Keratinocyte (primary cell): ENCODE data around the gene CMIP. TPM values are rescaled to one million over a fixed set of nuclear protein-coding genes. Genes with fewer than 3 reads are reported as not detected.

Source experiments
- DNase-seq: peaks from one replicate; pipeline ENCODE4 v3.0.0-alpha.2; 2011; ENCODE audit warnings: low read depth, missing footprints, low spot score
- FAIRE-seq: peaks from 2 replicates; lab custom pipeline; 2011; peaks lifted over from hg19 to GRCh38; lab: Jason Lieb, UNC
- H2AFZ ChIP-seq: 2 replicates; pipeline ENCODE4 v1.6.0; 2012; ENCODE audit warnings: low read length, control low read depth, inconsistent platforms; ENCODE audit not compliant: control insufficient read depth
- H3K27ac ChIP-seq: 2 replicates; pipeline ENCODE4 v1.5.1; 2011; ENCODE audit warnings: low read length; ENCODE audit not compliant: control insufficient read depth, insufficient read depth
- H3K27me3 ChIP-seq: 3 replicates; pipeline ENCODE4 v1.6.0; 2011; ENCODE audit warnings: low read length; ENCODE audit not compliant: control insufficient read depth, insufficient read depth; ENCODE audit errors: extremely low read depth
- H3K36me3 ChIP-seq, 2 experiments: 2 replicates in 1 of 2; 3 replicates in 1 of 2; pipeline ENCODE4 v1.5.1; 2011; ENCODE audit warnings: low read length in 2 of 2, mild to moderate bottlenecking in 1 of 2; ENCODE audit not compliant: control insufficient read depth in 2 of 2, insufficient read depth in 2 of 2; ENCODE audit errors: extremely low read depth in 1 of 2
- H3K4me1 ChIP-seq: 3 replicates; pipeline ENCODE4 v1.5.1; 2011; ENCODE audit warnings: low read length; ENCODE audit not compliant: control insufficient read depth, insufficient read depth; ENCODE audit errors: extremely low read depth
- H3K4me2 ChIP-seq: 3 replicates; pipeline ENCODE4 v1.6.0; 2011; ENCODE audit warnings: low read depth, low read length; ENCODE audit not compliant: control insufficient read depth, insufficient read depth; ENCODE audit errors: extremely low read depth
- H3K4me3 ChIP-seq, 3 experiments: fragments of 200-600 bp in 1 of 3; sonication (generic) in 1 of 3; 2 replicates in 2 of 3; 3 replicates in 1 of 3; pipeline ENCODE4 v1.5.1; 2011 to 2016; ENCODE audit warnings: low read length in 3 of 3, mild to moderate bottlenecking in 3 of 3, control low read depth in 2 of 3, inconsistent platforms in 1 of 3, low read depth in 1 of 3, mixed read lengths in 1 of 3, mixed run types in 1 of 3, moderate library complexity in 1 of 3; ENCODE audit not compliant: control insufficient read depth in 2 of 3, insufficient read depth in 2 of 3; ENCODE audit errors: extremely low read depth in 1 of 3
- H3K79me2 ChIP-seq: 2 replicates; pipeline ENCODE4 v1.6.0; 2012; ENCODE audit warnings: low read length; ENCODE audit not compliant: control insufficient read depth, insufficient read depth
- H3K9ac ChIP-seq: 3 replicates; pipeline ENCODE4 v1.6.0; 2011; ENCODE audit warnings: low read length; ENCODE audit not compliant: control insufficient read depth, insufficient read depth; ENCODE audit errors: extremely low read depth
- H3K9me1 ChIP-seq: 3 replicates; pipeline ENCODE4 v1.6.0; 2011; ENCODE audit warnings: low read length; ENCODE audit not compliant: control insufficient read depth, insufficient read depth; ENCODE audit errors: extremely low read depth
- H3K9me3 ChIP-seq: 2 replicates; pipeline ENCODE4 v1.5.1; 2012; ENCODE audit warnings: low read depth, low read length; ENCODE audit not compliant: control insufficient read depth
- H4K20me1 ChIP-seq: 3 replicates; pipeline ENCODE4 v1.6.0; 2011; ENCODE audit warnings: low read length; ENCODE audit not compliant: control insufficient read depth, insufficient read depth; ENCODE audit errors: extremely low read depth
- CTCF ChIP-seq, 3 experiments: IDR thresholded peaks in 1 of 3; conservative IDR thresholded peaks in 1 of 3; optimal IDR thresholded peaks in 1 of 3; 2 replicates in 2 of 3; 3 replicates in 1 of 3; pipeline versions ENCODE3 to v1.5.1; 2011; ENCODE audit warnings: low read length in 3 of 3, mild to moderate bottlenecking in 3 of 3, moderate library complexity in 2 of 3, control low read depth in 1 of 3, inconsistent platforms in 1 of 3; ENCODE audit not compliant: insufficient read depth in 2 of 3; ENCODE audit errors: extremely low read depth in 1 of 3
- EZH2 ChIP-seq: IDR thresholded peaks from one replicate; pipeline ENCODE4 v1.6.1; 2012; ENCODE audit warnings: inconsistent platforms, mild to moderate bottlenecking, low read length, moderate library complexity
- dilution Hi-C: fragments of 300-500 bp; cut with MboI; formaldehyde crosslinking; loops from one replicate; pipeline ENCODE4 v1.7.0; 2020; ENCODE audit warnings: low sequenced_read_pairs; ENCODE audit not compliant: extremely low pct_ligation_motif_present
- polyA plus RNA-seq, 5 experiments: library from polyadenylated mRNA; depleted of rRNA in 3 of 5; stranded (reverse) in 3 of 5; stranded (forward) in 1 of 5; unstranded in 1 of 5; fragments of >200 nt; gene quantifications; 1 replicate in 1 of 5; 2 replicates in 3 of 5; 3 replicates in 1 of 5; pipeline versions ENCODE4 v1.2.1 to v1.2.3, GENCODE V29; 2011 to 2012; ENCODE audit warnings: missing spikeins in 2 of 5, low read depth in 1 of 5, low replicate concordance in 1 of 5

The CMIP gene
- polyA plus RNA-seq, 1 donor (not counting 4 experiments of a cell fraction or from before 2014, with no cell fraction given): 5.0 TPM

DNA sequence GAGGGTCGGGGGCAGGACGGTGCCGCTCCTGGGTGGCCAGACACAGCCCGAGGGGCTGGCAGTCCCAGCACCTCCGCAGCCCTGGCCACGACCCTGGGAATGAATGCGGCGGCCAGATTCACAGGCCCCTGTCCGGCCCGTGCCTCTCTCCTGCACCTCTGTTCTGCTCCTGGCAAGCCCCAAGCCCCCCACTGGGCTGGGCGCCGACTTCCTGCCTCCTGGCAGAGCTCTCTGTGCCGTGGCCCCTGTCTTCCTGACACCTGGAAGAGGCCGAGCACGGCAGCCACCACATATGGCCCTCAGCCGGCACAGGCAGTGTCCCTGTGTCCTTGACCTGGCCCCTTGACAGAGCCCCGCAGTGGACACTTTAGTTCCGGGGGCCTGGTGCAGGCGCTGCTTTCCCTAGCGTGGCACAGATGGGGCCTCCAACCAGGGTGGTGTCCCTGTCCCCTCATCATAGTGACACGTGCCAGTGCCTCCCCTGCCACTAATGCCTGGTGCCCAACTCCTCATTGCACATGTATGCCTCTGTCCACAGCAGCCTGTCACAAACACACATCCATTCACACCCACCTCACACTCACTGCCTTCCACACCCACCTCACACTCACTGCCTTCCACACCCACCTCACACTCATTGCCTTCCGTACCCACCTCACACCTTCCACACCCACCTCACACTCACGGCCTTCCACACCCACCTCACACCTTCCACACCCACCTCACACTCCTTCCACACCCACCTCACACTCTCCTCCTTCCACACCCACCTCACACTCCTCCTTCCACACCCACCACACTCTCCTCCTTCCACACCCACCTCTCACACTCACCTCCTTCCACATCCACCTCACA, 223.9 kb downstream of the CMIP start:
- H3K9me1 ChIP-seq: no peaks in the 10 kb centered on the region
- no peak overlapping the region for H3K9ac ChIP-seq
- H4K20me1 ChIP-seq: no peaks in the 10 kb centered on the region
- dilution Hi-C loops: no loop called here
- no peak for FAIRE-seq
- no peak for DNase-seq
- no peaks in the 10 kb centered on the region for H3K79me2 ChIP-seq
- no peaks in the 10 kb centered on the region for H3K9me3 ChIP-seq
- H3K4me3 ChIP-seq: no peak overlapping the region
- TF ChIP-seq CTCF (optimal IDR thresholded peaks at IDR 0.05 in 1 of 3, IDR thresholded peaks at IDR 0.05 in 1 of 3, conservative IDR thresholded peaks at IDR 0.05 in 1 of 3; ENCODE audit: extremely low read depth in 1 of 3, insufficient read depth in 2 of 3, low read length in 3 of 3): no peak
- no peak for TF ChIP-seq EZH2
- no peaks in the 10 kb centered on the region for H3K27me3 ChIP-seq
- peaks cover 37 to 53% of the 10 kb centered on the region in 2 experiments for H3K36me3 ChIP-seq
- no peaks in the 10 kb centered on the region for H3K4me1 ChIP-seq
- no peak overlapping the region for H2AFZ ChIP-seq
- H3K27ac ChIP-seq: no peak overlapping the region
- H3K4me2 ChIP-seq: no peak overlapping the region

DNA sequence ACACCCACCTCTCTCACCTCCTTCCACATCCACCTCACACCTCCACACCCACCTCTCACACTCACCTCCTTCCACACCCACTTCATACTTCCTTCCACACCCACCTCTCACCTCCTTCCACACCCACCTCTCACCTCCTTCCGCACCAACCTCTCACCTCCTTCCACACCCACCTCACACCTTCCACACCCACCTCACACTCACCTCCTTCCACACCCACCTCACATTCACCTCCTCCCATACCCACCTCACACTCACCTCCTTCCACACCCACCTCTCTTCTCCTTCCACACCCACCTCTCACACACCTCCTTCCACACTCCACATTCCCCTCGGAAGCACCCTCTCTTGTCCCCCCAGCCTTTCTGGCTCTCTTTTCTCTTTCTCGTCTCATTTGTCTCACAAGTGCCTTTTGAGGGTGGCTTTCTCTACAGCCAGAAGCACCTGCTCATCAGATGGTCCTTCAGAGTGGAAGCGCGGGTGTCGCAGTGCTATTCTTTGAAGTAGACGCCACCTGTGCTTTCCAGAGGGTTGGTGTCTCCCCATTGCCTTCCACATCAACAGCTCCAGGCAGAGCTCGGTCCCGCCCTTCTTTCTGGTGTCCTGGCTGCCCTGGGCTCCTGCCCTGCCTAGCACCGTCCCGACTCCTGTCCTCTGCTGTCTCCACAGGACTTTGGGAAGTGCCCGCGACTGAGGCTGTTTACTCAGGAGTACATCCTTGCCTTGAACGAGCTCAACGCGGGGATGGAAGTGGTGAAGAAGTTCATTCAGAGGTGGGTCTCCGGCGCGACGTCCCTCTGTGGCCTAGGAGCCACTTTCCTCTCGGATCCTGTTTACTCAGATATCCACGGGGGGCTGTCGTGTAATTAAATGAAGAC, 225.1 kb downstream of the CMIP start:
- H2AFZ ChIP-seq: no peak overlapping the region
- no peak overlapping the region for H3K4me3 ChIP-seq
- no peak overlapping the region for H3K4me2 ChIP-seq
- no peaks in the 10 kb centered on the region for H3K9me3 ChIP-seq
- no peaks in the 10 kb centered on the region for H3K79me2 ChIP-seq
- H3K27me3 ChIP-seq: no peaks in the 10 kb centered on the region
- FAIRE-seq: no peak
- H4K20me1 ChIP-seq: no peaks in the 10 kb centered on the region
- H3K27ac ChIP-seq: no peak overlapping the region
- H3K4me1 ChIP-seq: no peaks in the 10 kb centered on the region
- no peak for DNase-seq
- H3K36me3 ChIP-seq: peaks cover 29 to 45% of the 10 kb centered on the region in 2 experiments
- no peak overlapping the region for H3K9ac ChIP-seq
- dilution Hi-C loops: no loop called here
- TF ChIP-seq CTCF (optimal IDR thresholded peaks at IDR 0.05 in 1 of 3, IDR thresholded peaks at IDR 0.05 in 1 of 3, conservative IDR thresholded peaks at IDR 0.05 in 1 of 3; ENCODE audit: extremely low read depth in 1 of 3, insufficient read depth in 2 of 3, low read length in 3 of 3): no peak
- TF ChIP-seq EZH2: no peak
- H3K9me1 ChIP-seq: no peaks in the 10 kb centered on the region
